Left ventricle myocardium inferior (tissue), 1 donor: Measurements from ENCODE around the gene RXRG. TPM values are rescaled to one million over a fixed set of nuclear protein-coding genes. Genes with fewer than 3 reads are reported as not detected.

Experiments used
- DNase-seq: peaks from one replicate; pipeline ENCODE4 v3.0.0-alpha.2; 2020
- H3K27ac ChIP-seq: fragments of 200-600 bp; replicated peaks from 2 replicates; pipeline ENCODE4 v1.8.0; 2021
- H3K27me3 ChIP-seq: fragments of 200-600 bp; 2 replicates; pipeline ENCODE4 v1.8.0; 2021; ENCODE audit warnings: low read depth
- H3K36me3 ChIP-seq: fragments of 200-600 bp; 2 replicates; pipeline ENCODE4 v1.8.0; 2021
- H3K4me1 ChIP-seq: fragments of 200-600 bp; 2 replicates; pipeline ENCODE4 v1.8.0; 2021
- H3K4me3 ChIP-seq: fragments of 200-600 bp; 2 replicates; pipeline ENCODE4 v1.8.0; 2021; ENCODE audit warnings: mild to moderate bottlenecking, moderate library complexity
- H3K9me3 ChIP-seq: fragments of 200-600 bp; replicated peaks from 2 replicates; pipeline ENCODE4 v1.8.0; 2021
- CTCF ChIP-seq: fragments of 200-600 bp; IDR thresholded peaks from 2 replicates; pipeline ENCODE4 v1.8.0; 2021; ENCODE audit warnings: antibody characterized with exemption, mild to moderate bottlenecking, borderline replicate concordance
- intact Hi-C: fragments of 100-400 bp; cut with micrococcal nuclease; formaldehyde crosslinking; loops from one replicate; pipeline ENCODE4 v1.11.0; 2022
- total RNA-seq: library from RNA; stranded (reverse); fragmentation: NEBNext Ultra II Directional; extraction: Animal tissue kit (Norgen Biotek cat#: 25700); gene quantifications from one replicate; pipeline ENCODE4 v1.2.1, GENCODE V29; 2021
- donor health status: DM: no; HTN: yes; CAD: no; lungs with severe emphysema.

The RXRG gene
- total RNA-seq, 1 donor from 2014 or later, result 9.3 TPM

GRCh38 chr1:165392634-165393571 is 52.0 kb downstream of the RXRG start:
- Histone ChIP-seq H3K4me1 (peaks cover 16% of the 10 kb centered on the region), H3K27me3 (peaks cover 26% of the 10 kb centered on the region), H3K9me3 (no peaks in the 10 kb centered on the region), H3K36me3 (no peaks in the 10 kb centered on the region), H3K4me3 (peak overlapping the region; percentile 36), H3K27ac (peak overlapping the region; percentile 21)
- peak; percentile 83 for DNase-seq
- intact Hi-C loops, result loop anchor here (2.0 to 10.0 kb wide), 2 partner anchors 200 to 522 kb away; no protein-coding TSS in a partner anchor
- peak; percentile 96 for TF ChIP-seq CTCF

DNA sequence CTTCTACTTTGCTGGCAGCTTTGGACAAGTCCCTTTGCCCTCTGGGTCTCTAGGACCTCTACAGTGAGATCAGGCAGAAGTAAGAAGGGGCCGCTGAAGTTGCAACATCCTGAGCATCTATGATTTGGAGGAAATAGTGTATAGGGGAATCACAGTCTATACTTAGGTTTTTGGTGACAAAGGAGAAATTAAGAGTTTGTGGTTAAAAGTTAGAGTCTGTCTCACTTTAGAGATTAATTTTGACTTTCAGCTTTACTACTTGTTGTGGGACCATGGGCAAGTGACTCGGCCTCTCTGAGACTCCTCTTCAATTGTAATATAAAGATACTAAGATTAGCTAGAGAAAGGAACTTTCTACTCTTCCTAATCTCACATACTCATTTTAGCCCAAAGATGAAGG is 55.3 kb downstream of the RXRG start:
- Histone ChIP-seq H3K4me3 (no peak overlapping the region), H3K4me1 (peaks cover 12% of the 10 kb centered on the region), H3K27me3 (peaks cover 26% of the 10 kb centered on the region), H3K36me3 (no peaks in the 10 kb centered on the region), H3K27ac (no peak overlapping the region), H3K9me3 (no peaks in the 10 kb centered on the region)
- DNase-seq, result no peak
- TF ChIP-seq CTCF, result no peak
- intact Hi-C loops, result loop anchor here (10.0 kb wide), 1 partner anchor 525 kb away; no protein-coding TSS in a partner anchor

- Histone ChIP-seq H3K4me1 (peaks cover 18% of the 10 kb centered on the region), H3K27me3 (peaks cover 26% of the 10 kb centered on the region), H3K9me3 (no peaks in the 10 kb centered on the region), H3K4me3 (no peak overlapping the region), H3K36me3 (no peaks in the 10 kb centered on the region), H3K27ac (no peak overlapping the region)
- no peak for DNase-seq
- intact Hi-C loops, result no loop called here
- no peak for TF ChIP-seq CTCF
Observed at GRCh38 chr1:165387961-165388360, 57.0 kb downstream of the RXRG start.

GRCh38 chr1:165387505-165387904 is 57.4 kb downstream of the RXRG start:
- no peak for DNase-seq
- peaks cover 26% of the 10 kb centered on the region for H3K27me3 ChIP-seq
- peaks cover 19% of the 10 kb centered on the region for H3K4me1 ChIP-seq
- H3K27ac ChIP-seq, result no peak overlapping the region
- no peak overlapping the region for H3K4me3 ChIP-seq
- no peak for TF ChIP-seq CTCF
- no peaks in the 10 kb centered on the region for H3K36me3 ChIP-seq
- intact Hi-C loops, result no loop called here
- H3K9me3 ChIP-seq, result no peaks in the 10 kb centered on the region

DNA sequence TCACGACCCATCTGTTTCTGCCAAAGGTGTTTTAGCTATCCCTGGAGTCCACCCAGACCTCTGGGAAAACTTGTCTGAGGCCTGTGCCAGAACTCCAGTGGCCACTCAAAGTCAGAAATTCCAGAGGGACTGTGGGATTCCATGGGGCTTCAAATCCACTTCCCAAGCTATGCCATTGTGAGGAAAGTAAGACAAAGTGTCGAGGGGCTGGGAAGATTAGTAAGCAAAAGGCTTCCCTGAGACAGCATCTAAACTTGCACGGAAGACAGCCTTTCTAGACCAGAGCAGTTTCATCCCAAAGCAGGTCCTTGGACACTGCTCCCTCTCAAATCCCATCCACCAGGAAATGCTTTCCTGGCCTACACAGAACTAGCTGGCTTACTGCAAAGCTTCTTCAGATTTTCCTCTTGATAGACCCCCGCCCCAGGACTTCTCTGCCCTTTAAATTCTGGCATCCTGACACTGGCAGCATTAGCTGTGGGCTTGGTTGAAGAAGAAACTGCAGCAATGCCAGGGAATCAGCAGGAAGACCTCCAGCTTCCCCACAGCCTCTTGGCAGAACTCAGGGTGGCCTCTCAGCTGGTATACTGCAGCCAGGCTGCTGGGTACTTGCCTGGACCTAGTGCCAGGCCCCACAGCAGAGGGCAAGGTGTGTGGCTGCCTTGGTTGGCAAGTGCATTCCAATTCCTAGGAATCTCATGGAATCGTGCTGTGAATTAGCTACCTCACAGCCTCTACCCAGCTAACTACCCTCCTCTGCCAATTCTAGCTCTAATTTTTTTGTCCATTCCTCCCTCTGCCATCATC is 61.1 kb downstream of the RXRG start:
- Histone ChIP-seq H3K36me3 (no peaks in the 10 kb centered on the region), H3K4me3 (no peak overlapping the region), H3K27ac (no peak overlapping the region), H3K27me3 (peaks cover 7% of the 10 kb centered on the region), H3K4me1 (peaks cover 19% of the 10 kb centered on the region), H3K9me3 (no peaks in the 10 kb centered on the region)
- no peak for TF ChIP-seq CTCF
- intact Hi-C loops, result no loop called here
- DNase-seq, result no peak
